CD14-positive monocyte (primary cell): Measurements from ENCODE around the gene PRMT9. TPM values are rescaled to one million over a fixed set of nuclear protein-coding genes. Genes with fewer than 3 reads are reported as not detected.
A peak's percentile ranks its signal among the peaks of the same experiment; 100 is the strongest.

Source experiments
- DNase-seq, 3 donors: peaks; one replicate each; pipeline ENCODE4 v3.0.0-alpha.2; 2011 to 2022
- H2AFZ ChIP-seq: 2 replicates; pipeline ENCODE4 v1.6.0; 2012; ENCODE audit warnings: mild to moderate bottlenecking, low read depth, low read length, inconsistent platforms; ENCODE audit not compliant: insufficient read depth, poor library complexity, severe bottlenecking
- H3K27ac ChIP-seq, 2 donors: 1 replicate in 1 of 2; 2 replicates in 1 of 2; pipeline ENCODE4 v1.5.1; 2012 to 2013; ENCODE audit warnings: low read length in 2 of 2, control low read depth in 1 of 2, inconsistent platforms in 1 of 2, low read depth in 1 of 2, mild to moderate bottlenecking in 1 of 2
- H3K27me3 ChIP-seq, 2 donors: one replicate each; pipeline versions ENCODE4 v1.6.0 to v1.6.1; 2011 to 2013; ENCODE audit warnings: low read length in 2 of 2; ENCODE audit not compliant: control insufficient read depth in 2 of 2, insufficient read depth in 2 of 2
- H3K36me3 ChIP-seq, 2 donors: replicated peaks in 1 of 2; 1 replicate in 1 of 2; 2 replicates in 1 of 2; pipeline versions ENCODE4 v1.5.1 to v1.6.1; 2012 to 2013; ENCODE audit warnings: low read length in 2 of 2, control low read depth in 1 of 2, inconsistent platforms in 1 of 2, mild to moderate bottlenecking in 1 of 2; ENCODE audit not compliant: insufficient read depth in 2 of 2, control insufficient read depth in 1 of 2
- H3K4me1 ChIP-seq, 2 donors: 1 replicate in 1 of 2; 2 replicates in 1 of 2; pipeline versions ENCODE4 v1.5.1 to v1.6.1; 2012 to 2013; ENCODE audit warnings: low read length in 2 of 2, control low read depth in 1 of 2, inconsistent platforms in 1 of 2, mild to moderate bottlenecking in 1 of 2, moderate library complexity in 1 of 2; ENCODE audit not compliant: insufficient read depth in 2 of 2, control insufficient read depth in 1 of 2
- H3K4me2 ChIP-seq: replicated peaks from 2 replicates; pipeline ENCODE3; 2012; ENCODE audit warnings: low read length, moderate library complexity, mild to moderate bottlenecking; ENCODE audit not compliant: poor library complexity, severe bottlenecking; ENCODE audit errors: extremely low read depth
- H3K4me3 ChIP-seq, 3 experiments: fragments of 200-600 bp in 1 of 3; sonication (generic) in 1 of 3; replicated peaks in 1 of 3; 1 replicate in 2 of 3; 2 replicates in 1 of 3; pipeline ENCODE4 v1.5.1; 2011 to 2013; ENCODE audit warnings: low read length in 3 of 3, mild to moderate bottlenecking in 3 of 3, control low read depth in 2 of 3, low read depth in 2 of 3, inconsistent platforms in 1 of 3, moderate library complexity in 1 of 3
- H3K79me2 ChIP-seq: 2 replicates; pipeline ENCODE4 v1.6.0; 2012; ENCODE audit warnings: mild to moderate bottlenecking, control low read depth, inconsistent platforms, low read length, moderate library complexity; ENCODE audit not compliant: insufficient read depth
- H3K9ac ChIP-seq: 2 replicates; pipeline ENCODE4 v1.6.0; 2017; ENCODE audit warnings: low read length, mild to moderate bottlenecking; ENCODE audit not compliant: insufficient read depth, poor library complexity, severe bottlenecking
- H3K9me3 ChIP-seq, 2 donors: replicated peaks in 1 of 2; 1 replicate in 1 of 2; 2 replicates in 1 of 2; pipeline versions ENCODE4 v1.5.1 to v1.6.1; 2012 to 2013; ENCODE audit warnings: low read length in 2 of 2, control low read depth in 1 of 2; ENCODE audit not compliant: control insufficient read depth in 1 of 2, insufficient read depth in 1 of 2
- H4K20me1 ChIP-seq: 2 replicates; pipeline ENCODE4 v1.6.0; 2012; ENCODE audit warnings: mild to moderate bottlenecking, low read length, control low read depth, moderate library complexity; ENCODE audit not compliant: insufficient read depth
- H3K27ac Mint-ChIP-seq, 7 donors: one replicate each; pipeline ENCODE4 v1.8.0; 2020; ENCODE audit warnings: mild to moderate bottlenecking in 7 of 7, mixed read lengths in 7 of 7, moderate library complexity in 6 of 7, inconsistent platforms in 2 of 7
- H3K27me3 Mint-ChIP-seq, 3 donors: one replicate each; pipeline ENCODE4 v1.8.0; 2021 to 2022; ENCODE audit warnings: low read depth in 3 of 3, mild to moderate bottlenecking in 3 of 3, mixed read lengths in 3 of 3, moderate library complexity in 3 of 3, inconsistent platforms in 1 of 3
- H3K36me3 Mint-ChIP-seq, 2 donors: one replicate each; pipeline ENCODE4 v1.8.0; 2020; ENCODE audit warnings: mixed read lengths in 2 of 2, inconsistent platforms in 1 of 2, mild to moderate bottlenecking in 1 of 2
- H3K4me1 Mint-ChIP-seq: one replicate; pipeline ENCODE4 v1.8.0; 2020; ENCODE audit warnings: mild to moderate bottlenecking, mixed read lengths
- H3K4me3 Mint-ChIP-seq, 2 donors: one replicate each; pipeline ENCODE4 v1.8.0; 2020; ENCODE audit warnings: mild to moderate bottlenecking in 2 of 2, mixed read lengths in 2 of 2, moderate library complexity in 1 of 2
- H3K9me3 Mint-ChIP-seq, 7 donors: one replicate each; pipeline ENCODE4 v1.8.0; 2020 to 2022; ENCODE audit warnings: mixed read lengths in 7 of 7, mild to moderate bottlenecking in 6 of 7, moderate library complexity in 6 of 7, inconsistent platforms in 2 of 7
- WGBS: methylation state at CpG from one replicate; pipeline ENCODE4 v1.1.5; 2013; ENCODE audit warnings: missing lambda C conversion rate; ENCODE audit not compliant: insufficient coverage; 5-methylcytosine and 5-hydroxymethylcytosine counted together
- intact Hi-C, 2 donors: fragments of 100-400 bp; cut with micrococcal nuclease; formaldehyde crosslinking; loops; one replicate each; pipeline versions ENCODE4 v1.15.0 to v1.15.1; 2023
- polyA plus RNA-seq, 3 donors: library from polyadenylated mRNA; depleted of rRNA in 1 of 3; unstranded in 2 of 3; stranded (reverse) in 1 of 3; fragments of 300-500 nt in 2 of 3; fragments of >200 nt in 1 of 3; fragmentation: Illumina TruSeq in 2 of 3; gene quantifications; 1 replicate in 2 of 3; 2 replicates in 1 of 3; pipeline ENCODE4 v1.2.3, GENCODE V29; 2012 to 2021
- TF ChIP-seq, protein P1 (sequence below): fragments of 200-600 bp; IDR thresholded peaks from one replicate; pipeline ENCODE4 v1.8.0; 2022; ENCODE audit warnings: antibody characterized with exemption, mild to moderate bottlenecking

The PRMT9 gene
- polyA plus RNA-seq, 3 donors: 1.6 to 4.6 (median 2.0) TPM

DNA sequence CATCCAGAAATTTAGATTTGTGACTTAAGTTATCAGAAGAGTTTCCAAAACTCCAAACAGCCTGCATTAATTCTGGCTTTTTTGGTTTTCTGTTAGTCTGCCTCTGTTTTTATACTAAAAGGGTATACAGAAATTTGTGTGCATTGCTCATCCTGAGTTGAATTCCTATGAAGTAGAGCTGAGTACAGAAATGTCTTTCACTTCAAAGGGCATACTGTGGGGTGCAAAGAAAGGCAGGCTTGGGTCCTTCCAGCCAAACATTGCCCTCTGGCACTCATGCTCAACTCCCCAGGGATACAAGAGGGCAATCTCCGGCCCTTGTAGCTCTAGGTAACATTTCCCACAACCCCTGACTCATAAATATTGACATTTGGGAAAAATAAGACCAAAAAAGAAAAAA, 94.4 kb downstream of the PRMT9 start:
- Histone ChIP-seq H3K36me3 (no peaks in the 10 kb centered on the region), H3K79me2 (no peaks in the 10 kb centered on the region), H4K20me1 (no peaks in the 10 kb centered on the region), H2AFZ (no peak overlapping the region), H3K4me1 (no peaks in the 10 kb centered on the region), H3K4me3 (no peak overlapping the region), H3K27ac (no peak overlapping the region), H3K9me3 (no peaks in the 10 kb centered on the region), H3K27me3 (no peaks in the 10 kb centered on the region), H3K4me2 (no peak overlapping the region), H3K9ac (no peak overlapping the region)
- TF ChIP-seq, protein P1, sequence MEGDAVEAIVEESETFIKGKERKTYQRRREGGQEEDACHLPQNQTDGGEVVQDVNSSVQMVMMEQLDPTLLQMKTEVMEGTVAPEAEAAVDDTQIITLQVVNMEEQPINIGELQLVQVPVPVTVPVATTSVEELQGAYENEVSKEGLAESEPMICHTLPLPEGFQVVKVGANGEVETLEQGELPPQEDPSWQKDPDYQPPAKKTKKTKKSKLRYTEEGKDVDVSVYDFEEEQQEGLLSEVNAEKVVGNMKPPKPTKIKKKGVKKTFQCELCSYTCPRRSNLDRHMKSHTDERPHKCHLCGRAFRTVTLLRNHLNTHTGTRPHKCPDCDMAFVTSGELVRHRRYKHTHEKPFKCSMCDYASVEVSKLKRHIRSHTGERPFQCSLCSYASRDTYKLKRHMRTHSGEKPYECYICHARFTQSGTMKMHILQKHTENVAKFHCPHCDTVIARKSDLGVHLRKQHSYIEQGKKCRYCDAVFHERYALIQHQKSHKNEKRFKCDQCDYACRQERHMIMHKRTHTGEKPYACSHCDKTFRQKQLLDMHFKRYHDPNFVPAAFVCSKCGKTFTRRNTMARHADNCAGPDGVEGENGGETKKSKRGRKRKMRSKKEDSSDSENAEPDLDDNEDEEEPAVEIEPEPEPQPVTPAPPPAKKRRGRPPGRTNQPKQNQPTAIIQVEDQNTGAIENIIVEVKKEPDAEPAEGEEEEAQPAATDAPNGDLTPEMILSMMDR: no peak
- H3K9me3 Mint-ChIP-seq: peaks cover 0 to 6% (median 2%) of the 10 kb centered on the region in 7 donors
- H3K4me1 Mint-ChIP-seq: no peaks in the 10 kb centered on the region
- no peak for DNase-seq
- no peak overlapping the region for H3K4me3 Mint-ChIP-seq
- intact Hi-C loops: no loop called here
- no peaks in the 10 kb centered on the region for H3K36me3 Mint-ChIP-seq
- no CpG with 5 or more reads among the region's 1 CpG for WGBS
- peaks cover 0 to 5% (median 0%) of the 10 kb centered on the region in 3 donors for H3K27me3 Mint-ChIP-seq
- peak overlapping the region in 1 of 7 donors; percentile 37 for H3K27ac Mint-ChIP-seq

Other genes starting within 250 kb of the PRMT9 start
- not detected for gene EDNRA, start 203.1 kb downstream of the PRMT9 start, polyA plus RNA-seq
- gene TMEM184C, start 66.8 kb downstream of the PRMT9 start, polyA plus RNA-seq: 10 to 100 TPM in 2 of 3 donors, 1 to 10 TPM in 1; 7.5 to 36.4 (median 20.7) TPM
- 1 to 10 TPM; 1.7 to 4.3 (median 3.0) TPM for gene ARHGAP10, start 47.9 kb upstream of the PRMT9 start, polyA plus RNA-seq